ENCODE data around the gene KCNB1.

KCNB1 gene

GRCh38 chr20:49464556-49464955 lies 17.9 kb downstream of the KCNB1 start:
- Histone ChIP-seq H3K27me3 (no peaks in the 10 kb centered on the region), H3K36me3 (no peaks in the 10 kb centered on the region), H3K27ac (no peak overlapping the region), H3K9me3 (no peaks in the 10 kb centered on the region), H3K4me3 (no peak overlapping the region), H3K4me1 (no peaks in the 10 kb centered on the region)
- intact Hi-C loops (cut with DNase I; ENCODE audit: low total_unique reads) = no loop called here
- no peak for TF ChIP-seq CTCF (IDR thresholded peaks at IDR 0.05)
- DNase-seq = no peak

GRCh38 chr20:49462626-49463025 lies 19.8 kb downstream of the KCNB1 start:
- Histone ChIP-seq H3K36me3 (no peaks in the 10 kb centered on the region), H3K4me1 (no peaks in the 10 kb centered on the region), H3K27me3 (no peaks in the 10 kb centered on the region), H3K27ac (no peak overlapping the region), H3K9me3 (no peaks in the 10 kb centered on the region), H3K4me3 (no peak overlapping the region)
- intact Hi-C loops (cut with DNase I; ENCODE audit: low total_unique reads) = no loop called here
- DNase-seq = no peak
- no peak for TF ChIP-seq CTCF (IDR thresholded peaks at IDR 0.05)

- no peaks in the 10 kb centered on the region for H3K4me1 ChIP-seq
- H3K27me3 ChIP-seq = no peaks in the 10 kb centered on the region
- no peak for DNase-seq
- no peak overlapping the region for H3K27ac ChIP-seq
- intact Hi-C loops (cut with DNase I; ENCODE audit: low total_unique reads) = no loop called here
- no peak for TF ChIP-seq CTCF (IDR thresholded peaks at IDR 0.05)
- no peaks in the 10 kb centered on the region for H3K36me3 ChIP-seq
- no peak overlapping the region for H3K4me3 ChIP-seq
- H3K9me3 ChIP-seq = no peaks in the 10 kb centered on the region
Observed at GRCh38 chr20:49461894-49462620, 20.4 kb downstream of the KCNB1 start.

- DNase-seq = no peak
- H3K4me3 ChIP-seq = no peak overlapping the region
- no peaks in the 10 kb centered on the region for H3K36me3 ChIP-seq
- H3K4me1 ChIP-seq = no peaks in the 10 kb centered on the region
- TF ChIP-seq CTCF (IDR thresholded peaks at IDR 0.05) = no peak
- H3K27me3 ChIP-seq = no peaks in the 10 kb centered on the region
- H3K27ac ChIP-seq = no peak overlapping the region
- intact Hi-C loops (cut with DNase I; ENCODE audit: low total_unique reads) = no loop called here
- no peaks in the 10 kb centered on the region for H3K9me3 ChIP-seq
Observed at GRCh38 chr20:49460916-49461315, 21.6 kb downstream of the KCNB1 start.

- no peaks in the 10 kb centered on the region for H3K9me3 ChIP-seq
- no peak overlapping the region for H3K4me3 ChIP-seq
- intact Hi-C loops (cut with DNase I; ENCODE audit: low total_unique reads) = no loop called here
- no peak for TF ChIP-seq CTCF (IDR thresholded peaks at IDR 0.05)
- H3K36me3 ChIP-seq = no peaks in the 10 kb centered on the region
- no peaks in the 10 kb centered on the region for H3K27me3 ChIP-seq
- no peaks in the 10 kb centered on the region for H3K4me1 ChIP-seq
- no peak overlapping the region for H3K27ac ChIP-seq
- DNase-seq = no peak
Observed at GRCh38 chr20:49460131-49460530, 22.3 kb downstream of the KCNB1 start.

GRCh38 chr20:49459684-49460083 lies 22.8 kb downstream of the KCNB1 start:
- Histone ChIP-seq H3K9me3 (no peaks in the 10 kb centered on the region), H3K27me3 (no peaks in the 10 kb centered on the region), H3K4me1 (no peaks in the 10 kb centered on the region), H3K4me3 (no peak overlapping the region), H3K27ac (no peak overlapping the region), H3K36me3 (no peaks in the 10 kb centered on the region)
- DNase-seq = no peak
- TF ChIP-seq CTCF (IDR thresholded peaks at IDR 0.05) = no peak
- intact Hi-C loops (cut with DNase I; ENCODE audit: low total_unique reads) = no loop called here

Measured in tibial artery (tissue), 4 donors.